Measurements from ENCODE around the gene APLNR.

APLNR gene

DNA sequence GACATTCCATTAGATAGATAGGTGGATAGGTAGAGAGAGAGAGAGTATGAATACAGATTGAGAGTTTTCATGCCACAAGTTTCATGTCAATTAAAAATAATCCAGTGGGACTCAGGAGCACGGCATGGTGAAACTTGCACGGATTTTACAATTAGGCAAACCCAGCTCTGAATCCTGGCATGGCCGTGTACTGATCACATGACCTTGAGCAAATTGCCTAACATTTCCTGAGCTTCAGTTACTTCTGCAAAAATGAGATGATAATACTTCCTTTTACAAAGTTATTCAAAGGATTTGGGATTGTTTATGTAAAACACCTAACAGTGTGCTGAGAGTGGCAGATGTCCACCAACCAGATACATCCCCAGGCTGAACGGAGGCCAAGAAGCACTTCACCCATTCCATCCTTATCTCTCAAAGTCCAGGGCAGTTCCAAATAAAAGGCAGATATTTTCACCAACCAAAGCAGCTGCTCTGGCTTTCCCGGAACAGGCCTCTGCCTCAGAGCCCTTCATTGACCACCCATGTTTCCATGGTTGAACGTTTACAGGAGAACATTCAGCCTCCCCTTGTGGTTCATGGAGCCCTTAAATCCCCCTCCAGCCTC lies 17.9 kb downstream of the APLNR start:
- peak; percentile 56 for DNase-seq (ENCODE audit: low read depth, low spot score)

DNA sequence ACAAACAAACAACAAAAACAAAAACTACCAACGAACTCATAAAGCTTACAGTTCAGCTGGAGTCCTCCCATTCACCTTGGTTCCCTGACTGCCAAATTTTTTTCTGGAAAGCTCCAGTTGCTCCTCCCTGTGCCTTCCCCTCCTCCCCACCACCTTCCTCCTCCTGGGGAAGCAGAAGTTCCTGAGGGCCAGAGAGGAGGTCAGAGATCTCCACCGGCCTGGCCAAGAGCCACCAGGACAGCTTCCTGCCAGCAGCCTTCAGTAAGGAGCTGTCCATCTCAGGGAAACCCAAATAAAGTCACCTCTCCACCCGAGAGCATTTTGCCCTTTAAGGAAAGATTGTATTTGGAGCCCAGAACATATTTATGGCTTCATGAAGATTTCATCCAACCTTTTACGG lies 20.0 kb downstream of the APLNR start:
- DNase-seq (ENCODE audit: low read depth, low spot score): no peak

DNA sequence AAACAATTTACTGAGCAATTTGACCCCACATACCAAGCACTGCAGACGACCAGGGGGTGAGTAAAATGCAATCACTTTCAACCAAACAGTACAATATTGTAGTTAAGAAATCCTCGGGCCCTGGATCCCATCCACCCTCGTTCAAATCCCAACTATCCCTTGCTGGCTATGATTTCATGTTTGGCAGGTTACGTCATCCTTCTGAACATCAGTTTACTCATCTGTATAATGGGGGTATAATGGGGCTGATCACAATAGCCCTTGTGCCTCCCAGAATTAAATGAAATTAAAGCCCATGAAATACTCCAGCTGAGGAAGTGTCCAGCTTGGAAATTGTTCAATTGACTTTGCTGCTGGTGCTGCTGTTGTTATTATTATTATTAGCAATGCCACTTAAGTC lies 20.6 kb downstream of the APLNR start:
- DNase-seq (ENCODE audit: low read depth, low spot score): no peak

- peak; percentile 49 for DNase-seq (ENCODE audit: low read depth, low spot score)
Measured at GRCh38 chr11:57214494-57214893, 22.6 kb downstream of the APLNR start.

DNA sequence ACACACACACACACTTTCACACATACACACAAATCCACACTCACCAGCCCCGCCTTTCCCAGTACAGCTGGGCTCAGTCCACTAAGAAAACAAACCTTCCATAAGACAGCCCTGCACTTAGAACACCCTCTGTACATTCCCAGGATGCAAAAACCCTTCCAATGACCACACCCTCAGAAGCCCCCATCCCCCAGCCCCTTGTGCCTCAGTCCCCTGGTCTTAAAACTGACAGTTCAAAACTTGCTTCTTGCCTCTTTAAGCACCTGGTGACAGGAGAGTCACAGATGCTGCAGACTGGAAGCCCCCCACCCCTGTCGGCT lies 23.0 kb downstream of the APLNR start:
- DNase-seq (ENCODE audit: low read depth, low spot score): peak; percentile 50

- DNase-seq (ENCODE audit: low read depth, low spot score): peak; percentile 89
Measured at GRCh38 chr11:57213342-57214097, 23.5 kb downstream of the APLNR start.

DNA sequence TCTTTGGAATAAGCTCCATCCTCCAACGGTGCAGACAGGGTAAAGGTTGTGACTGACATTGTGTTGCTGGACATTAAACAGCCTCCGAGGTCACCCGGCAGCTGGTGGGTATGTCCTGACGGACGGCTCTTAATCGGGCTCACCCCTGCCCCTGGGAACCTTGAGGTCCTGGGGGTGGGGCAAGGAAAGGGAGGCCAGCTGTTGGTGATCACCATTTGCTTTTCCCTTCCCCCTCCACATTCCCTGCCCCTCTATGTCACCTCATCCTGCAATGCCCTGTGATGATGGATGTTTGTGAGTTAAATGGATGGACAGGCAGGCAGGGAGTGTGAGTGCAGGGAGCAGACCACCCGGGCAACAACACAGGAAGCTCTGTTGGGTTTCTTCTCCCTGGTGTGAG lies 26.3 kb downstream of the APLNR start:
- DNase-seq (ENCODE audit: low read depth, low spot score): peak; percentile 64

GRCh38 chr11:57207168-57207567 lies 29.9 kb downstream of the APLNR start:
- no peak for DNase-seq (ENCODE audit: low read depth, low spot score)

DNA sequence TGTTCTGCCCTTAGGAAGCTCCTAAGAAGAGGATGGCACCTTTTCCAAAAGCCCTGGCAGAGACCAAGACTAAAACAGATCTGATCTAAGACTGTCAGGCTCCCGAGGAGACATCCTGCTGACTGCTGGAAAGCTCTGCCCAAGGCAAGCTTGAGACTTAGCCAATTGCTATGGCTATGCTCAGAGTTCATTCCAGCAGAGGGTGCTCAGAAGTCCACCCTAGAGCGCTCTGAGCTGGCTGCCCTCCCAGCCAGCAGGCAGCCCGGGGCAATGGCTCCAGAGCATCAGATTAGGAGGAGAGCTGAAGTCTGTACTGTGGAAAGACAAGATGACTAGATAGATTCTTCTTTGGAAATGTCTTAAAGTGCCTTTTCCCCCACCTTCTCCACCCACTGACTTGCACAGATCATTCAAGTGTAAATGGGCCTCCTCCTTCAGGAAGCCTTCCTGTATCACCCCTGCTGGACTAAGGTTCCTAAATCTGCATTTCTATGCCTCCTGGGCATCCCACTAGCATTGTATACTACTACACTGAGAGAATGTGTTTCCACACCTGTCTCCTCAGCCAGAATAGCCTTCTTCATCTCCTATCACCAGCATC lies 31.9 kb downstream of the APLNR start:
- DNase-seq (ENCODE audit: low read depth, low spot score): peak; percentile 89

GRCh38 chr11:57203882-57204480 lies 33.1 kb downstream of the APLNR start:
- no peak for DNase-seq (ENCODE audit: low read depth, low spot score)

DNA sequence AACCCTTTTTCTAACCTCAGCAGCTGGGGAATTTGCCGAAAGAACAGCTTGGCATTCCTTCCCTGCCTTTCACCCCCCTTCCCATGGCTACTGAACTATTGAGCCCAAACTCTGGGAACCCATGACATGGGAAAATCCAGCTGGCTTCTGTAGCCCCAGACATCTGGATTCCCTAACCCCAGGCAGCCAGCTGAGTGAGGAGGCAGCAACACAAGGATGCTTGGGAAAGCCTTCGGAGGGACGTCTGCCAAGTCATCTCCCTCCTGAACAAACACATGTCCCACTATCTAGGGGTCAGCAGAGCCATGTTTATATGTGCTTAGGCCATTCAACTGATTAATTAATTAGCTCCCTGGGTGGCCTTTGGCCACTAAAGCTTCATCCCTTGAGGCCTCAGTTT lies 33.7 kb downstream of the APLNR start:
- DNase-seq (ENCODE audit: low read depth, low spot score): no peak

- DNase-seq (ENCODE audit: low read depth, low spot score): no peak
Measured at GRCh38 chr11:57202281-57202680, 34.8 kb downstream of the APLNR start.

DNA sequence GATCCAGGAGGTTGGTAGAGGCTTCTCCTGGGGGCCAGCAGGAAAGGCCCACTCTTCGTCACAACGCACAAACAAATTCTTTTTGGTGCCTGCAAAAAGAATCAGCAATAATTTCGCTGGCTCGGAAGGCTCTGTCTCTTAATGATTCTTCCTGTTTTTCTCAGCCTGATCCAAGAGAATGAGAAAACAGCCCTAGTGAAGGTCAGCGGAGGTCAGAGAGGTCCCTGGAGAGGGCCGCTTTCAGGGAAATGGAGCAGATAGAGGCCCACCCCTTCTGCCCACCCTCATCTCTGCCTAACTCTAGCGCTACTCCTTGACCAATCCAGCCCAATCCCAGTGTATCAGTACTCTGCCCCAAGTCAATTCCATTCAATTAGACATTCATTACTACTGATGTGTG lies 36.1 kb downstream of the APLNR start:
- DNase-seq (ENCODE audit: low read depth, low spot score): no peak

DNA sequence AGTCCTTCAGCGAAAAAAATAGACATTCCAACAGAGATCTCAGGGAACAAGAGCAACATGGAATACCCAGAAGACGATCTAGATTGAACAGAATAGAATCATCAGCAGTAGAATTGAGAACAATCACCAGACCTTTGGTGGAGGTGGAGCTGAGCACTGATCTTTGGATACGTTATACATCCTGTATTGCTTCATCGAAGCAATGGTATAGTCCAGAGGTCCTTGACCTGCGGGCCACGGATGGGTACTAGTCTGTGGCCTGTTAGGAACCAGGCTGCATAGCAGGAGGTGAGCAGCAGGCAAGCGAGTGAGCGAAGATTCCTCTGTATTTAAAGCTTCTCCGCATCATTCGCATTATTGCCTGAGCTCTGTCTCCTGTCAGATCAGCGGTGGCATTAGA lies 37.7 kb downstream of the APLNR start:
- no peak for DNase-seq (ENCODE audit: low read depth, low spot score)

DNA sequence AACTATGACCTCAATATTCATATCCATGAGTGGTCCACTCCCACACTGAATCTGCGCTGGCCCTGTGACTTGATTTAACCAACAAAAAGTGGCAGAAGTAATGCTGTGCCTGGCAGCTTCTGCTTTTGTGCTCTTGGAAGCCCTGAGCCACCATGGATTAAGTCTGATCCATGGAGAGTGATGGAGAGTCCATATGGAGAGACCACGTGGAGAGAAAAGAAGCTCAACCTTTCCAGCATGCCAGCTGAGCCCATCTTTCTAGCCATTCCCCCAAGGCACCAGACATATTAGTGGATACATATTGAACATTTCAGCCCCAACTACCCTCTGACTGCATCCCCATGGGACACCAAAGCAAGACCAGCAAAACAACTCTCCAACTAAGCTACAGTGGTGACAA lies 39.3 kb downstream of the APLNR start:
- DNase-seq (ENCODE audit: low read depth, low spot score): no peak

DNA sequence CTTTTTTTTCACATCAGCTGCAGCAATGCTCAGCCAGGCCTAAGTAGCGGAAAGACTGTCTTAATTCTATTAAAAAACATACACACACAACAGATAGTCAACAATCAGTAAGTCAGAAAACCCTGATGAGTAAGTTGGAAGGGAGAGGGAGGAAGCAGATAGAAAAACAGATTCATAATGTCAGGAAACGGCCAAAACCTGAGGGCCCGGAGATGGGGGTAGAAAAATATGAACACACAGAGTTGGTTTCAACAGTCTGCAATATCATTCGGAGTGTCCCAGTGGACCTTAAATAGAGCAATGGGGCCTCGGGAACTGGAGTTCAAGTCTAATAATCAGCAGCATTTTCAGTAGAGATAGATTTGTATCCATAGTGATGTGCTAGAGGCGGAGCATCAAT lies 40.5 kb downstream of the APLNR start:
- DNase-seq (ENCODE audit: low read depth, low spot score): no peak

DNA sequence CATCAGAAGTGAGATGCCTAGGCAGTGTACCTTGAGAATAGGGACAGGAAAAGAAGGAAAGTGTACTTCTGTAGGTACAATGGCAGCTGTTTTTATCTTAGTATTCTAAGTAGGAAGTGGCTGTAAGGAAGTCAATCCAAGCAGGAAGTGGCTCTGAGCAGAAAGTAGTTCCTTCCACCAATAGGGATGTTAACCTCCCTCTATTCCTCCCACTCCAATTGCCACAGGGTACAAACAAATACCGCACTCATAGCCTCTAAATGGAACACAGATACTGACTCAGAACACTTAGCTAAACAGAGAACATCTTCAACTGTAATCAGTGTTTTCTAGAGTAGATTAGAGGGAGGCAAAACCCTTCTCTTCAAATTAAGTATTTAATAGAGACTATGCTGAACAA lies 44.7 kb downstream of the APLNR start:
- DNase-seq (ENCODE audit: low read depth, low spot score): no peak

- no peak for DNase-seq (ENCODE audit: low read depth, low spot score)
Measured at GRCh38 chr11:57191311-57192219, 45.5 kb downstream of the APLNR start.

DNA sequence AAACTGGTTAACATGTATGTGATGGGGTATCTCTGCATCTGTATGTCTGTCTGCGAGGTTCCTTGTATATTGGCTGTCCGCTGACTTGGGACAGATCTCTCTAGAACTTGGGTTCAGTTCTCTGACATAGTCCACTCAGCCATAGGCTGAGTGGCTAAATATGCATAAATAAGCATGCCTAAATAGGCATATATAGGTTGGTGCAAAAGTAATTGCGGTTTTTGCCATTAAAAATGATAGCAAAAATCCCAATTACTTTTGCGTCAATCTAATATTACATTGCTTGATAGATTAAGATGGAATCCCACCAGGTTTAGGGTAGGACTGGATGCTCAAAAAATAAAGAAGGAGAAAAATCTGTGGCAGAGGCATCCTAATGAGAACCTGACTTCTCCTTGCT lies 46.5 kb downstream of the APLNR start:
- DNase-seq (ENCODE audit: low read depth, low spot score): no peak
